ENCODE data around the gene SLX4IP.

DNA sequence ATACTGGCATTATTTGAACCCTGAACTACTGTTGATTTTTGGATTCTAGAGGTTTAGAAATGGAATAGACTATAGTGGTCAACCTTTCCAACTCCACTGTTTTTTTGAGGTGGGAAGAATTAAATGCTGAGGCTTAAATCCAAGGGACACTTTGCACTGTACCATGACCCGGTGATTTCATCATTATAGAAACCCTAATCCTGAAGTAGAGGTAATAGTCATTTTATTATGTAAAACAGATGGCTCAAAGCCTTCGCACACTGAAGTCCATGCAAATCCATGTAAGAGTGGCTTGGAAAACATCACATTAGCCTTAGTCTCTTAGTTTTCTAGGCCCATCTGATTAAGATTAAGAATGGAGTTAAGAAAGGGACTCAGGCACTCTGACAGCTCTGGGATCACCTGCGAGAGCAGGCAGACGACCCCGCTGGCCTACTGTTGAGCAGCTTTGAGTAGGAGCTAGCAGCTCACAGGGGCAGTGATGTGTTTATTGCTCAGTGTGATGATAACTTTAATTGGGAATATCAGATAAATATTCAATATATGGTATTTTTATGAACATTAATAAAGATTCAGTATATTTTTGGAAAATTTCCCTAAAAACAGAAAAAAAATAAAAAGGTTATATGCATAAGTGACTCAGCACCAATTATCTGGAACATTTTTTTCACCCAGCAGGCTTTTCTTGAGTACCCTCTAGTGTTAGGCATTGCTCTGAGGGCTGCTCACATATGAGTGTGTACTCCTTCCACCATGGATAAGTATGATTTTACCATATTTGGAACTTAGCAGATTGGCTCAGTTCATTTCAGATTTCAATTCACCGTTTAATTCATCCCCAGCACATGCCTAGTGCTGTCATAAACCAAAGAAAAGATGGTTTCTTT is 13.4 kb downstream of the SLX4IP start:
- TF ChIP-seq, protein P1, sequence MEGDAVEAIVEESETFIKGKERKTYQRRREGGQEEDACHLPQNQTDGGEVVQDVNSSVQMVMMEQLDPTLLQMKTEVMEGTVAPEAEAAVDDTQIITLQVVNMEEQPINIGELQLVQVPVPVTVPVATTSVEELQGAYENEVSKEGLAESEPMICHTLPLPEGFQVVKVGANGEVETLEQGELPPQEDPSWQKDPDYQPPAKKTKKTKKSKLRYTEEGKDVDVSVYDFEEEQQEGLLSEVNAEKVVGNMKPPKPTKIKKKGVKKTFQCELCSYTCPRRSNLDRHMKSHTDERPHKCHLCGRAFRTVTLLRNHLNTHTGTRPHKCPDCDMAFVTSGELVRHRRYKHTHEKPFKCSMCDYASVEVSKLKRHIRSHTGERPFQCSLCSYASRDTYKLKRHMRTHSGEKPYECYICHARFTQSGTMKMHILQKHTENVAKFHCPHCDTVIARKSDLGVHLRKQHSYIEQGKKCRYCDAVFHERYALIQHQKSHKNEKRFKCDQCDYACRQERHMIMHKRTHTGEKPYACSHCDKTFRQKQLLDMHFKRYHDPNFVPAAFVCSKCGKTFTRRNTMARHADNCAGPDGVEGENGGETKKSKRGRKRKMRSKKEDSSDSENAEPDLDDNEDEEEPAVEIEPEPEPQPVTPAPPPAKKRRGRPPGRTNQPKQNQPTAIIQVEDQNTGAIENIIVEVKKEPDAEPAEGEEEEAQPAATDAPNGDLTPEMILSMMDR (IDR thresholded peaks at IDR 0.05; ENCODE audit: insufficient read depth, low read length) = no peak
- no peak for TF ChIP-seq GABPA (IDR thresholded peaks at IDR 0.05; ENCODE audit: low read depth)
- TF ChIP-seq POLR2AphosphoS5 (IDR thresholded peaks at IDR 0.05; ENCODE audit: low read depth) = no peak
- no peak for TF ChIP-seq SPI1 (IDR thresholded peaks at IDR 0.05; ENCODE audit: borderline replicate concordance, low read depth)
